ENCODE data around the gene TNFRSF12A.

GRCh38 chr16:3017344-3017743 is 2.8 kb upstream of the TNFRSF12A start:
- no peak for TF ChIP-seq CTCF (tag by site-specific recombination; IDR thresholded peaks at IDR 0.05)
- TF ChIP-seq ZNF398 (tag by site-specific recombination; IDR thresholded peaks at IDR 0.05), result no peak
- TF ChIP-seq SALL2 (tag by site-specific recombination; IDR thresholded peaks at IDR 0.05; ENCODE audit: borderline replicate concordance), result no peak
- no peak for TF ChIP-seq INSM2 (tag by site-specific recombination; IDR thresholded peaks at IDR 0.05)
- no peak for TF ChIP-seq ZNF341 (tag by site-specific recombination; IDR thresholded peaks at IDR 0.05; ENCODE audit: low read depth)
